GM12878 (cell line): ENCODE results near the gene ADAMTS13. TPM values are rescaled to one million over a fixed set of nuclear protein-coding genes. Genes with fewer than 3 reads are reported as not detected.

Experiments
- ATAC-seq: fragments of 200-7000 bp; cut with Tn5 transposase; 3 replicates; pipeline ENCODE4 v1.9.1; 2020; ENCODE audit warnings: mild to moderate bottlenecking, moderate library complexity
- BruUV-seq: library from RNA; stranded (reverse); fragments of 400-500 nt; replicated peaks from 2 replicates; lab custom pipeline; 2021; lab: Mats Ljungman, UMichigan
- CTCF ChIA-PET: fragments of 300-600 bp; sonication (Branson Sonifier 250); formaldehyde crosslinking; extraction: SDS; loops from one replicate; lab custom pipeline; 2021; ENCODE audit warnings: inconsistent platforms; lab: Yijun Ruan, JAX
- POLR2A ChIA-PET: fragments of 350-600 bp; formaldehyde crosslinking; extraction: SDS; loops from one replicate; lab custom pipeline; 2021; ENCODE audit warnings: inconsistent platforms; lab: Charles Lee
- RAD21 ChIA-PET: fragments of 300-600 bp; sonication (Branson Sonifier 250); formaldehyde crosslinking; loops from one replicate; lab custom pipeline; 2023; ENCODE audit warnings: antibody characterized with exemption; ENCODE audit not compliant: unreplicated experiment; lab: Charles Lee
- SMC1A ChIA-PET: fragments of 300-600 bp; sonication (Branson Sonifier 250); formaldehyde crosslinking; loops from one replicate; lab custom pipeline; 2023; ENCODE audit not compliant: unreplicated experiment, uncharacterized antibody; lab: Charles Lee
- DNase-seq: peaks from one replicate; pipeline ENCODE4 v3.0.0-alpha.2; 2011; ENCODE audit warnings: low read depth, low spot score
- FAIRE-seq: peaks from 3 replicates; lab custom pipeline; 2011; peaks lifted over from hg19 to GRCh38; lab: Jason Lieb, UNC
- H2AFZ ChIP-seq: 2 replicates; pipeline ENCODE4 v1.6.0; 2011; ENCODE audit warnings: low read depth, low read length, control low read depth; ENCODE audit not compliant: control insufficient read depth
- H3K27ac ChIP-seq: 2 replicates; pipeline ENCODE4 v1.5.1; 2011; ENCODE audit warnings: control low read depth; ENCODE audit not compliant: control insufficient read depth, insufficient read depth
- H3K27me3 ChIP-seq, 2 experiments: replicated peaks in 1 of 2; 2 replicates each; pipeline versions ENCODE4 v1.6.0 to v1.6.1; 2011; ENCODE audit warnings: low read length in 1 of 2; ENCODE audit not compliant: control insufficient read depth in 2 of 2, insufficient read depth in 2 of 2
- H3K36me3 ChIP-seq, 2 experiments: 2 replicates each; pipeline ENCODE4 v1.5.1; 2011; ENCODE audit warnings: low read length in 1 of 2; ENCODE audit not compliant: control insufficient read depth in 2 of 2, insufficient read depth in 2 of 2
- H3K4me1 ChIP-seq: 2 replicates; pipeline ENCODE4 v1.6.1; 2011; ENCODE audit warnings: mild to moderate bottlenecking, low read length, moderate library complexity, mixed read lengths; ENCODE audit not compliant: control insufficient read depth, insufficient read depth
- H3K4me2 ChIP-seq: 2 replicates; pipeline ENCODE4 v1.6.0; 2011; ENCODE audit warnings: control low read depth; ENCODE audit not compliant: control insufficient read depth, insufficient read depth
- H3K4me3 ChIP-seq: fragments of 200-600 bp; sonication (generic); 2 replicates; pipeline ENCODE4 v1.5.1; 2016
- H3K79me2 ChIP-seq: 2 replicates; pipeline ENCODE4 v1.6.0; 2011; ENCODE audit warnings: low read length; ENCODE audit not compliant: control insufficient read depth, insufficient read depth
- H3K9ac ChIP-seq: 2 replicates; pipeline ENCODE4 v1.8.0; 2011; ENCODE audit warnings: low read length, control low read depth, mixed read lengths; ENCODE audit not compliant: control insufficient read depth, insufficient read depth
- H3K9me3 ChIP-seq: replicated peaks from 3 replicates; pipeline ENCODE4 v1.5.1; 2011; ENCODE audit warnings: mild to moderate bottlenecking, low read length; ENCODE audit not compliant: control insufficient read depth, insufficient read depth
- H4K20me1 ChIP-seq: 2 replicates; pipeline ENCODE4 v1.6.0; 2011; ENCODE audit not compliant: control insufficient read depth, insufficient read depth
- ATF2 ChIP-seq: IDR thresholded peaks from 2 replicates; pipeline ENCODE4 v1.6.1; 2012; ENCODE audit warnings: low read length, inconsistent platforms
- CBX3 ChIP-seq: fragments of 200-600 bp; sonication (generic); IDR thresholded peaks from 2 replicates; pipeline ENCODE4 v1.6.1; 2016; ENCODE audit warnings: low read depth, borderline replicate concordance
- CHD4 ChIP-seq: fragments of 200-600 bp; sonication (generic); IDR thresholded peaks from 2 replicates; pipeline ENCODE4 v1.6.1; 2016; ENCODE audit warnings: mild to moderate bottlenecking
- FOS ChIP-seq: IDR thresholded peaks from 3 replicates; pipeline ENCODE4 v1.6.1; 2011; ENCODE audit warnings: borderline replicate concordance; ENCODE audit not compliant: insufficient read length; ENCODE audit errors: extremely low read depth
- GABPA ChIP-seq: IDR thresholded peaks from 2 replicates; pipeline ENCODE4 v1.6.1; 2014; ENCODE audit warnings: antibody characterized with exemption, low read depth, mild to moderate bottlenecking, inconsistent platforms
- MAX ChIP-seq: IDR thresholded peaks from 2 replicates; pipeline ENCODE4 v1.6.1; 2012; ENCODE audit warnings: low read depth, low read length, improper control_type of control experiment
- MYB ChIP-seq: fragments of 150-350 bp; IDR thresholded peaks from 2 replicates; pipeline ENCODE4 v1.6.1; 2014; ENCODE audit warnings: mild to moderate bottlenecking, low read depth, low read length, borderline replicate concordance
- RAD21 ChIP-seq: IDR thresholded peaks from 2 replicates; pipeline ENCODE4 v1.6.1; 2011; ENCODE audit warnings: mild to moderate bottlenecking, low read depth, low read length, moderate library complexity; ENCODE audit not compliant: insufficient read depth
- RUNX3 ChIP-seq: IDR thresholded peaks from 2 replicates; pipeline ENCODE4 v1.6.1; 2012; ENCODE audit warnings: low read length, inconsistent platforms
- SKIL ChIP-seq: fragments of 450-650 bp; IDR thresholded peaks from 2 replicates; pipeline ENCODE4 v1.6.1; 2017; ENCODE audit warnings: mild to moderate bottlenecking, low read depth, inconsistent platforms; ENCODE audit not compliant: poor library complexity, severe bottlenecking
- SRF ChIP-seq, 2 experiments: IDR thresholded peaks; 2 replicates each; pipeline ENCODE4 v1.6.1; 2011; ENCODE audit warnings: low read depth in 2 of 2, low read length in 2 of 2, mild to moderate bottlenecking in 1 of 2, moderate library complexity in 1 of 2
- USF1 ChIP-seq: IDR thresholded peaks from 2 replicates; pipeline ENCODE4 v1.6.1; 2011; ENCODE audit warnings: borderline replicate concordance, low read depth, mild to moderate bottlenecking, moderate library complexity, mixed read lengths, low read length; ENCODE audit not compliant: insufficient read depth; ENCODE audit errors: extremely low read length
- YBX1 ChIP-seq: fragments of 450-650 bp; IDR thresholded peaks from 2 replicates; pipeline ENCODE4 v1.6.1; 2016; ENCODE audit warnings: antibody characterized with exemption
- ZNF687 ChIP-seq: fragments of 450-650 bp; IDR thresholded peaks from 2 replicates; pipeline ENCODE4 v1.6.1; 2017; ENCODE audit warnings: mild to moderate bottlenecking, moderate library complexity
- ZSCAN29 ChIP-seq: fragments of 450-650 bp; IDR thresholded peaks from 2 replicates; pipeline ENCODE4 v1.6.1; 2017; ENCODE audit warnings: mild to moderate bottlenecking, moderate library complexity
- WGBS: methylation state at CpG from one replicate; pipeline ENCODE4 v1.1.6; 2016; ENCODE audit warnings: low lambda C conversion rate; ENCODE audit not compliant: insufficient replicate concordance, insufficient coverage; ENCODE audit errors: missing lambda C conversion rate; 5-methylcytosine and 5-hydroxymethylcytosine counted together
- in situ Hi-C: fragments of 300-500 bp; cut with MboI; formaldehyde crosslinking; loops from 9 replicates; pipeline ENCODE4 v1.14.3; 2018; ENCODE audit warnings: mixed read lengths
- intact Hi-C: fragments of 100-400 bp; cut with micrococcal nuclease; formaldehyde crosslinking; loops from one replicate; pipeline ENCODE4 v1.14.2; 2022; ENCODE audit not compliant: unreplicated experiment
- polyA plus RNA-seq, 11 experiments: library from polyadenylated mRNA; depleted of rRNA in 4 of 11; unstranded in 6 of 11; stranded (reverse) in 5 of 11; fragments of >200 nt; fragmentation: Nextera tagmentation in 4 of 11; fragmentation: Illumina TruSeq in 1 of 11; extraction: Ambion mirVana in 4 of 11; extraction: Trizol in 1 of 11; gene quantifications; 1 replicate in 1 of 11; 2 replicates in 10 of 11; pipeline versions ENCODE4 v1.2.1 to v1.2.3, GENCODE V29; 2011 to 2016; ENCODE audit warnings: inconsistent platforms in 2 of 11, missing spikeins in 2 of 11, low read depth in 1 of 11
- total RNA-seq, 4 experiments: library from RNA; depleted of rRNA in 3 of 4; stranded (reverse); fragments of >200 nt in 3 of 4; fragmentation: Illumina TruSeq in 1 of 4; extraction: Trizol in 1 of 4; gene quantifications; 2 replicates each; pipeline versions ENCODE4 v1.2.1 to v1.2.3, GENCODE V29; 2013 to 2021

Gene ADAMTS13
- total and polyA plus RNA-seq, 10 of the 15 experiments (the other 5 are each of a cell fraction or from before 2014, with no cell fraction given) = 0.08 to 2.4 (median 0.28) TPM

GRCh38 chr9:133408042-133408441 is 14.1 kb upstream of the ADAMTS13 start:
- H2AFZ ChIP-seq = no peak overlapping the region
- H3K27me3 ChIP-seq = no peaks in the 10 kb centered on the region
- no peak overlapping the region for H3K27ac ChIP-seq
- no peak for ATAC-seq
- CTCF ChIA-PET = interaction anchor here (1.7 kb wide), 1 partner anchor 30 kb away, joined by 6 read pairs; no protein-coding TSS in a partner anchor
- no peak for TF ChIP-seq USF1
- TF ChIP-seq FOS = no peak
- TF ChIP-seq MYB = no peak
- no peak for TF ChIP-seq SRF (IDR thresholded peaks at IDR 0.05; ENCODE audit: low read depth in 2 of 2, low read length in 2 of 2)
- TF ChIP-seq CHD4 = no peak
- no peak for TF ChIP-seq CBX3
- no peak for TF ChIP-seq RUNX3
- TF ChIP-seq MAX = no peak
- TF ChIP-seq YBX1 = no peak
- no peak for TF ChIP-seq RAD21
- no peak for TF ChIP-seq SKIL
- no peak for TF ChIP-seq GABPA
- no peak for TF ChIP-seq ZNF687
- no peak for TF ChIP-seq ZSCAN29
- TF ChIP-seq ATF2 = no peak
- TF ChIP-seq, all 136 proteins: peak for 0
- Histone ChIP-seq H3K4me1 (no peaks in the 10 kb centered on the region), H4K20me1 (no peaks in the 10 kb centered on the region; the same call in 1 of the 2 replicates), H3K4me2 (no peak overlapping the region), H3K4me3 (no peak overlapping the region), H3K36me3 (peaks cover 41 to 43% of the 10 kb centered on the region in 2 experiments; a peak in 3 of 4 replicates), H3K9ac (no peak overlapping the region), H3K79me2 (no peaks in the 10 kb centered on the region), H3K9me3 (no peaks in the 10 kb centered on the region)
- in situ Hi-C loops = loop anchor here (5.0 kb wide), 1 partner anchor 74 kb away; no protein-coding TSS in a partner anchor
- FAIRE-seq (no peak), DNase-seq (no peak)
- ChIA-PET SMC1A (no interaction called here), RAD21 (no interaction called here), POLR2A (no interaction called here)
- no TSS peak for BruUV-seq
- WGBS = 69% methylated on average over 1 of the region's 1 CpG
- intact Hi-C loops = no loop called here
